Activated T-cell treated with anti-CD3 and anti-CD28 coated beads, Interleukin-2, amount 50 U/mL, for 72 hours (primary cell): ENCODE results near the gene AMZ1. TPM values are rescaled to one million over a fixed set of nuclear protein-coding genes. Genes with fewer than 3 reads are reported as not detected.
A peak's percentile ranks its signal among the peaks of the same experiment; 100 is the strongest.

Source experiments
- ATAC-seq, 2 donors: fragments of 150-1000 bp; cut with Tn5 transposase; replicated peaks in 1 of 2; 2 replicates each; pipeline ENCODE4 v1.10.0; 2021; ENCODE audit warnings: moderate library complexity in 2 of 2, mild to moderate bottlenecking in 1 of 2
- DNase-seq, 2 donors: peaks; one replicate each; pipeline ENCODE4 v3.0.0; 2021 to 2022; ENCODE audit warnings: mixed read lengths in 1 of 2
- H3K27ac Mint-ChIP-seq: one replicate; pipeline ENCODE4 v1.8.0; 2022; ENCODE audit warnings: mild to moderate bottlenecking, moderate library complexity, mixed read lengths
- H3K27me3 Mint-ChIP-seq: one replicate; pipeline ENCODE4 v1.8.0; 2022; ENCODE audit warnings: low read depth, mixed read lengths
- H3K36me3 Mint-ChIP-seq, 2 donors: one replicate each; pipeline ENCODE4 v1.8.0; 2022; ENCODE audit warnings: mixed read lengths in 2 of 2, mild to moderate bottlenecking in 1 of 2; ENCODE audit not compliant: insufficient read depth in 2 of 2
- H3K4me1 Mint-ChIP-seq: one replicate; pipeline ENCODE4 v1.8.0; 2022; ENCODE audit warnings: low read depth, mixed read lengths
- H3K4me3 Mint-ChIP-seq, 2 donors: one replicate each; pipeline ENCODE4 v1.8.0; 2022; ENCODE audit warnings: mild to moderate bottlenecking in 2 of 2, mixed read lengths in 2 of 2, moderate library complexity in 2 of 2
- H3K9me3 Mint-ChIP-seq, 2 donors: one replicate each; pipeline ENCODE4 v1.8.0; 2022; ENCODE audit warnings: mixed read lengths in 2 of 2
- total RNA-seq, 2 donors: library from RNA; stranded (reverse); gene quantifications; one replicate each; pipeline ENCODE4 v1.2.3, GENCODE V29; 2022

AMZ1 gene
- total RNA-seq, 2 donors from 2014 or later = 0.34 to 1.3 TPM

- ATAC-seq (no peak), DNase-seq (no peak)
- H3K4me3 Mint-ChIP-seq = peak overlapping the region in 1 of 2 donors; percentile 71
Observed at GRCh38 chr7:2708547-2709310, 20.7 kb downstream of the AMZ1 start.

GRCh38 chr7:2709553-2710285 is 21.7 kb downstream of the AMZ1 start:
- H3K27ac Mint-ChIP-seq = peak overlapping the region; percentile 85
- ATAC-seq = peak; percentile 84
- no peaks in the 10 kb centered on the region for H3K36me3 Mint-ChIP-seq

More at GRCh38 chr7:2708547-2709310, 20.7 kb downstream of the AMZ1 start:
- Mint-ChIP-seq H3K36me3 (no peaks in the 10 kb centered on the region), H3K27me3 (peaks cover 4% of the 10 kb centered on the region), H3K27ac (no peak overlapping the region), H3K9me3 (no peaks in the 10 kb centered on the region), H3K4me1 (peaks cover 30% of the 10 kb centered on the region)

GRCh38 chr7:2710286-2710655 is 22.3 kb downstream of the AMZ1 start:
- peak; percentile 63 to 77 for DNase-seq
- peaks cover 40% of the 10 kb centered on the region for H3K4me1 Mint-ChIP-seq
- H3K36me3 Mint-ChIP-seq = no peaks in the 10 kb centered on the region
- peak overlapping the region; percentile 71 to 84 for H3K4me3 Mint-ChIP-seq
- no peaks in the 10 kb centered on the region for H3K9me3 Mint-ChIP-seq
- H3K27ac Mint-ChIP-seq = peak overlapping the region; percentile 85
- peak; percentile 50 to 67 for ATAC-seq
- peaks cover 19% of the 10 kb centered on the region for H3K27me3 Mint-ChIP-seq

More at GRCh38 chr7:2709553-2710285, 21.7 kb downstream of the AMZ1 start:
- peaks cover 34% of the 10 kb centered on the region for H3K4me1 Mint-ChIP-seq
- peaks cover 14% of the 10 kb centered on the region for H3K27me3 Mint-ChIP-seq
- H3K9me3 Mint-ChIP-seq = no peaks in the 10 kb centered on the region
- H3K4me3 Mint-ChIP-seq = peak overlapping the region; percentile 71 to 84
- peak; percentile 80 to 90 for DNase-seq

GRCh38 chr7:2710901-2711551 is 23.0 kb downstream of the AMZ1 start:
- no peaks in the 10 kb centered on the region for H3K9me3 Mint-ChIP-seq
- H3K4me1 Mint-ChIP-seq = peaks cover 48% of the 10 kb centered on the region
- peak overlapping the region; percentile 1 for H3K27ac Mint-ChIP-seq
- peaks cover 22% of the 10 kb centered on the region for H3K27me3 Mint-ChIP-seq
- peak; percentile 35 to 46 for ATAC-seq
- peak overlapping the region; percentile 71 to 84 for H3K4me3 Mint-ChIP-seq
- DNase-seq = peak; percentile 53 to 64
- H3K36me3 Mint-ChIP-seq = no peaks in the 10 kb centered on the region

- ATAC-seq (no peak), DNase-seq (no peak)
- H3K27me3 Mint-ChIP-seq = peaks cover 32% of the 10 kb centered on the region
- peaks cover 58% of the 10 kb centered on the region for H3K4me1 Mint-ChIP-seq
- no peak overlapping the region for H3K27ac Mint-ChIP-seq
- H3K36me3 Mint-ChIP-seq = no peaks in the 10 kb centered on the region
- no peaks in the 10 kb centered on the region for H3K9me3 Mint-ChIP-seq
- no peak overlapping the region for H3K4me3 Mint-ChIP-seq
Observed at GRCh38 chr7:2711895-2712675, 24.1 kb downstream of the AMZ1 start.

GRCh38 chr7:2713370-2713769 is 25.4 kb downstream of the AMZ1 start:
- H3K27me3 Mint-ChIP-seq = peaks cover 35% of the 10 kb centered on the region
- peaks cover 71% of the 10 kb centered on the region for H3K4me1 Mint-ChIP-seq
- H3K4me3 Mint-ChIP-seq = no peak overlapping the region
- no peak for ATAC-seq
- no peak overlapping the region for H3K27ac Mint-ChIP-seq
- DNase-seq = no peak
- no peaks in the 10 kb centered on the region for H3K9me3 Mint-ChIP-seq
- no peaks in the 10 kb centered on the region for H3K36me3 Mint-ChIP-seq

- no peak overlapping the region for H3K27ac Mint-ChIP-seq
- H3K4me1 Mint-ChIP-seq = peaks cover 77% of the 10 kb centered on the region
- H3K9me3 Mint-ChIP-seq = no peaks in the 10 kb centered on the region
- DNase-seq (no peak), ATAC-seq (no peak)
- peaks cover 35% of the 10 kb centered on the region for H3K27me3 Mint-ChIP-seq
- peak overlapping the region in 1 of 2 donors; percentile 29 for H3K4me3 Mint-ChIP-seq
- H3K36me3 Mint-ChIP-seq = no peaks in the 10 kb centered on the region
Observed at GRCh38 chr7:2713978-2714377, 26.0 kb downstream of the AMZ1 start.

GRCh38 chr7:2714636-2715035 is 26.6 kb downstream of the AMZ1 start:
- ATAC-seq = no peak
- peaks cover 35% of the 10 kb centered on the region for H3K27me3 Mint-ChIP-seq
- peak overlapping the region; percentile 56 to 61 for H3K4me3 Mint-ChIP-seq

GRCh38 chr7:2715341-2716231 is 27.6 kb downstream of the AMZ1 start:
- H3K4me3 Mint-ChIP-seq = peak overlapping the region; percentile 56 to 61
- H3K27me3 Mint-ChIP-seq = peaks cover 35% of the 10 kb centered on the region
- H3K4me1 Mint-ChIP-seq = peaks cover 75% of the 10 kb centered on the region
- peak; percentile 73 to 78 for ATAC-seq
- peak; percentile 66 to 69 for DNase-seq
- H3K9me3 Mint-ChIP-seq = no peaks in the 10 kb centered on the region
- H3K27ac Mint-ChIP-seq = no peak overlapping the region
- no peaks in the 10 kb centered on the region for H3K36me3 Mint-ChIP-seq

More at GRCh38 chr7:2714636-2715035, 26.6 kb downstream of the AMZ1 start:
- Mint-ChIP-seq H3K9me3 (no peaks in the 10 kb centered on the region), H3K4me1 (peaks cover 75% of the 10 kb centered on the region), H3K27ac (peak overlapping the region; percentile 45), H3K36me3 (no peaks in the 10 kb centered on the region)
- DNase-seq = no peak

- H3K27me3 Mint-ChIP-seq = peaks cover 35% of the 10 kb centered on the region
- no peaks in the 10 kb centered on the region for H3K36me3 Mint-ChIP-seq
- no peak for DNase-seq
- H3K4me1 Mint-ChIP-seq = peaks cover 74% of the 10 kb centered on the region
- H3K4me3 Mint-ChIP-seq = peak overlapping the region; percentile 56 to 61
- no peak for ATAC-seq
- H3K27ac Mint-ChIP-seq = no peak overlapping the region
- H3K9me3 Mint-ChIP-seq = no peaks in the 10 kb centered on the region
Observed at GRCh38 chr7:2716488-2716887, 28.5 kb downstream of the AMZ1 start.

GRCh38 chr7:2716906-2717292 is 28.9 kb downstream of the AMZ1 start:
- no peak for DNase-seq
- ATAC-seq = no peak
- no peaks in the 10 kb centered on the region for H3K36me3 Mint-ChIP-seq
- no peaks in the 10 kb centered on the region for H3K9me3 Mint-ChIP-seq
- peak overlapping the region; percentile 56 to 61 for H3K4me3 Mint-ChIP-seq
- H3K27ac Mint-ChIP-seq = no peak overlapping the region
- peaks cover 35% of the 10 kb centered on the region for H3K27me3 Mint-ChIP-seq
- peaks cover 74% of the 10 kb centered on the region for H3K4me1 Mint-ChIP-seq
